Hematopoietic multipotent progenitor cell treated with erythropoietin and hydrocortisone succinate and interleukin-3 and kit ligand, for 6 days (in vitro differentiated cells): ENCODE results near the gene RNF220.
"Not testable (repeated sequence)": the region's sequence is repeated elsewhere in the genome, so short reads cannot be mapped to it uniquely, and the experiment has no call there.

ENCODE experiments used
- DNase-seq: peaks from one replicate; pipeline ENCODE4 v3.0.0-alpha.2; 2015

Gene RNF220

GRCh38 chr1:44497422-44498170 lies 92.5 kb downstream of the RNF220 start:
- DNase-seq, result no peak

- DNase-seq, result no peak
Observed at GRCh38 chr1:44499306-44499705, 94.3 kb downstream of the RNF220 start.

GRCh38 chr1:44500181-44501046 lies 95.4 kb downstream of the RNF220 start:
- DNase-seq, result no peak

GRCh38 chr1:44501047-44501890 lies 96.2 kb downstream of the RNF220 start:
- no peak for DNase-seq

- DNase-seq, result not testable (repeated sequence)
Observed at GRCh38 chr1:44502823-44503222, 97.8 kb downstream of the RNF220 start.

- no peak for DNase-seq
Observed at GRCh38 chr1:44503625-44504024, 98.6 kb downstream of the RNF220 start.

GRCh38 chr1:44505210-44505993 lies 100.3 kb downstream of the RNF220 start:
- no peak for DNase-seq

- no peak for DNase-seq
Observed at GRCh38 chr1:44507490-44508396, 102.7 kb downstream of the RNF220 start.

GRCh38 chr1:44508397-44508745 lies 103.3 kb downstream of the RNF220 start:
- DNase-seq, result no peak

- DNase-seq, result no peak
Observed at GRCh38 chr1:44511363-44511762, 106.3 kb downstream of the RNF220 start.

GRCh38 chr1:44511769-44512168 lies 106.7 kb downstream of the RNF220 start:
- no peak for DNase-seq

- no peak for DNase-seq
Observed at GRCh38 chr1:44512313-44512885, 107.3 kb downstream of the RNF220 start.

- DNase-seq, result no peak
Observed at GRCh38 chr1:44513111-44513510, 108.1 kb downstream of the RNF220 start.

- DNase-seq, result no peak
Observed at GRCh38 chr1:44514673-44515072, 109.6 kb downstream of the RNF220 start.

GRCh38 chr1:44515416-44515815 lies 110.4 kb downstream of the RNF220 start:
- no peak for DNase-seq

GRCh38 chr1:44519035-44519676 lies 114.1 kb downstream of the RNF220 start:
- DNase-seq, result peak; percentile 35

- DNase-seq, result peak; percentile 73
Observed at GRCh38 chr1:44521378-44522080, 116.5 kb downstream of the RNF220 start.

- no peak for DNase-seq
Observed at GRCh38 chr1:44523593-44524591, 118.8 kb downstream of the RNF220 start.
